Mesenteric fat pad (tissue), 1 donor: ENCODE measurements around the gene CDKAL1. TPM values are rescaled to one million over a fixed set of nuclear protein-coding genes. Genes with fewer than 3 reads are reported as not detected.
"Not testable (repeated sequence)": the region's sequence is repeated elsewhere in the genome, so short reads cannot be mapped to it uniquely, and the experiment has no call there.

Experiments
- DNase-seq: peaks from one replicate; pipeline ENCODE4 v3.0.0-alpha.2; 2020; ENCODE audit warnings: low spot score
- total RNA-seq: library from RNA; stranded (reverse); fragmentation: NEBNext Ultra II Directional; extraction: Animal tissue kit (Norgen Biotek cat#: 25700); gene quantifications from one replicate; pipeline ENCODE4 v1.2.1, GENCODE V29; 2021
- donor health status: DM: yes; HTN: yes; CAD: no.

Gene CDKAL1
- total RNA-seq, 1 donor from 2014 or later = 13.2 TPM

DNA sequence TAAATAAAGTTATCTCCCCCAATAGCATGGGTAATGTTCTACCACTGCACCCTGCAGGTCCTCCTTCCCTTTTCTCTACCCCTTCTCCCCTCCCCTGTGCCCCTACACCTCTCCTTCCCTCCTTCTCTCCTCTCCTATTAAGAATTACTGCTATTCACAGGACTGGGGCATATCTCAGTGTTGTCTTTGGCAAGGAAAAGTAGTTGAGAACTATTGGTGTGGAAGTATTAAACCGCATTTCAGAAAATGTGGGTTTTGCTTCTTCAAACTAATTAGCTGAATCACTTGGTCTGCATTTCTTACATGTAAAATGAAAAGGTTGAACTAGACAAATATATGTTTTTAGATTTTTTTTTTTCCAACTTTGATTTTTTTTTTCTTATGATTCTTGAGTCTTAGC lies 296.3 kb downstream of the CDKAL1 start:
- no peak for DNase-seq

DNA sequence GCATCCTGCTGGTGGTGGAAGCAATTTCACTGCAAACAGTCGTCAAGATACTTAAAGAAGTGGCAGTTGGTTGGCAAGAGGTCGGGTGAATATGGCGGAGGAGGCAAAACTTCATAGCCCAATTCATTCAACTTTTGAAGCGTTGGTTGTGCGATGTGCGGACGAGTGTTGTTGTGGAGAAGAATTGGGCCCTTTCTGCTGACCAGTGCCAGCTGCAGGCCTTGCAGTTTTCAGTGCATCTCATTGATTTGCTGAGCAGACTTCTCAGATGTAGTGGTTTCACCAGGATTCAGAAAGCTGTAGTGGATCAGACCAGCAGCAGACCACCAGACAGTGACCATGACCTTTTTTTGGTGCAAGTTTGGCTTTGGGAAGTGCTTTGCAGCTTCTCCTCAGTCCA lies 297.0 kb downstream of the CDKAL1 start:
- DNase-seq = not testable (repeated sequence)

- DNase-seq = no peak
Observed at GRCh38 chr6:20833881-20834515, 299.7 kb downstream of the CDKAL1 start.

DNA sequence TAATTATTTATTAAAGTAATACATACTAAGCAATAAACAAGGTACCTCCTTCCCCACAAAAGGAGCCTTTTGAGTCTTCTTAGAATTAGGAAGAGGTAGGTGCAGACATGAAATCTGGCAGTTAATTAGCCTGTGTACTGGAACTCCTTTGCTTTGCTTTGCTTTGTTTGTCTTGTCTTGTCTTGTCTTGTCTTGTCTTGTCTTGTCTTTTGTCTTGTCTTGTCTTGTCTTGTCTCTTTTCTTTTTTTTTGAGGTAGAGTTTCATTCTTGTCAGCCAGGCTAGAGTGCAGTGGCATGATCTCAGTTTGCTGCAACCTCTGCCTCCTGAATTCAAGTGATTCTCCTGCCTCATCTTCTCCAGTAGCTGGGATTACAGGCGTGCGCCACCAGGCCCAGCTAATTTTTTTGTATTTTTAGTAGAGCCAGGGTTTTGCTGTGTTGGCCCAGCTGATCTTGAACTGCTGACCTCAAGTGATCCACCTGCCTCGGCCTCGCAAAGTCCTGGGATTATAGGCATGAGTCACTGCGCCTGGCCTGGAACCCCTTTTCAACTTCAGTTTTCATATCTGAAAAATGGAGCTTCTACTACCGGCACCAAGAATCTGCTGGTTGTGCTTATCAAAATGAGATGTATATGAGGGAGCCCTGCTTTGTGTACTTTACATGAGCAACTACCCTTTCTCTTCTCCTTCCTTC lies 301.2 kb downstream of the CDKAL1 start:
- no peak for DNase-seq

- no peak for DNase-seq
Observed at GRCh38 chr6:20837189-20837588, 302.9 kb downstream of the CDKAL1 start.

GRCh38 chr6:20838113-20838512 lies 303.9 kb downstream of the CDKAL1 start:
- DNase-seq = no peak

DNA sequence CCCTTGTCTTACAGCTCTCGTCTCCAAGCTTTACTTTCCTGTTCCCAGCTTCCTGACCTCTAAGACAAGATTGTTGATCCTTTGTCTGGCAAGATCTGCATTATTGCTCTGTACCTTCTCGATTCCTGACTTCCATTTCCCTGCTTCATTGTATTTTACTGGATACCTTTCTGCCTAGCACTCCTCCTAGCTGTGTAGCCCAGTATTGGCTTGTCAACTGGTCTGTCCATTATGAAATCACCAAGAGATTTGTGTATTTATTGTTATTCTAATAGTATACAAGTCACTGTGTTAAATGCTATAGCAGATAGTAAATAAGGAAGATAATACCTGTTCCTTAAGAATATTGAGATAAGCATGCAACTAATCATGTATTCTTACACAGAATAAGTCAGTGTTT lies 305.4 kb downstream of the CDKAL1 start:
- no peak for DNase-seq

GRCh38 chr6:20840675-20841074 lies 306.4 kb downstream of the CDKAL1 start:
- DNase-seq = no peak

GRCh38 chr6:20841806-20842205 lies 307.5 kb downstream of the CDKAL1 start:
- DNase-seq = no peak

DNA sequence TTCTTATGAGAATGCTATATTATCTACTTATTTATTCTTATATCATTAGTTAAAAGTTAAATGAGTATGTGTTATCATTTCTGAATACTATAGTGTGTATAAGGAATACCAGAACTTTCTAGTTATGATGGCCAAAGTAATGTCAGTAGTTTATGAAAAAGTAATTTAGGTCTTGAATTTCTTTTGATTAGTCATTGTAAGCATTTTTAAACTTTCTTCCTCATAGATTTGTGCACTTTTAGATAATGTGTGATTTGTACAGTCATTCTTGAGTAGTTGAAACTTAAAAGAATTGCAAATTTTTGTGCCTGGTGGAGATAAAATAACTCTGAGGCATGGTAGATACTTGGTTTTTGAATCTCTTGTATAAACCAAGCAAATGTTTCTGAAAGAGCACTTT lies 311.3 kb downstream of the CDKAL1 start:
- DNase-seq = no peak

GRCh38 chr6:20846602-20847028 lies 312.4 kb downstream of the CDKAL1 start:
- DNase-seq = no peak

DNA sequence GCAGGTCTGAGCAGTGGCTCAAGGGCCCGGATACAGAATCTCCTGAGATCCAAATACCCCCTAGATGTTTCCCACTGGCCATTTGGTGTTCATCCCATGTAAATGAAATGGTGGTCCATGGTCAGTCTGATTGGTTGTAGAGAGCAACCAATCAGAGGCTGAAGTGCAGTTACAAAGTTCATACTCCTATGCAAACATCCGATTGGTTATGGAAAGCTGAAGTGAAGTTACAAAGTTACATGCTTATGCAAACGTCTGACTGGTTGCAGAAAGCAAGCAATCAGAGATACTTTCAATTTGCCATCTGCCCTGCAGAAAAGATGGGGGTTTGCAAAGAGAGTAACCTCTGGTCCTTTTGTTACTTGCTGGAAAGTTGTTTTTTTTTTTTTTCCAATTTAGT lies 313.6 kb downstream of the CDKAL1 start:
- no peak for DNase-seq

GRCh38 chr6:20850686-20851416 lies 316.6 kb downstream of the CDKAL1 start:
- no peak for DNase-seq

GRCh38 chr6:20851795-20852194 lies 317.5 kb downstream of the CDKAL1 start:
- no peak for DNase-seq

- no peak for DNase-seq
Observed at GRCh38 chr6:20853828-20854227, 319.6 kb downstream of the CDKAL1 start.

GRCh38 chr6:20856681-20857288 lies 322.5 kb downstream of the CDKAL1 start:
- DNase-seq = no peak

DNA sequence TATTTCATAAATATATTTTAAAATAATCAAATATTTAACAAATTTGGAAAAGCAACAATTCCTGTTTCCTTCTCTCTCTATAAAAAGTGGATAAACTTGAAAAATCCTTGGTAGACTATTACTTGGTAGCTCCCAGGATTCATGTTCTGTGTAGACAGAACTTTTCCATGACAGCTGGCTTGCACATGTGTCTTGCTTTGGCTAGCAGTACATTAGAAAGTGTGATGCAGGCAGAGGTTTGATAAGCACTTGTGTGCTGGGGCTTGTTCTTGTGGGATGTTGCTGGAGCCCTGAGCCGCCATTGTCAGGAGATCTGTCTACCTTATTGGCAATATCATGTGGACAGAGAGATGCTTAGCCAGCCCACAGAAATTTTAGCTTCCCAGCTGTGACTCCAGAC lies 327.2 kb downstream of the CDKAL1 start:
- DNase-seq = no peak

GRCh38 chr6:20866036-20866435 lies 331.8 kb downstream of the CDKAL1 start:
- DNase-seq = no peak

DNA sequence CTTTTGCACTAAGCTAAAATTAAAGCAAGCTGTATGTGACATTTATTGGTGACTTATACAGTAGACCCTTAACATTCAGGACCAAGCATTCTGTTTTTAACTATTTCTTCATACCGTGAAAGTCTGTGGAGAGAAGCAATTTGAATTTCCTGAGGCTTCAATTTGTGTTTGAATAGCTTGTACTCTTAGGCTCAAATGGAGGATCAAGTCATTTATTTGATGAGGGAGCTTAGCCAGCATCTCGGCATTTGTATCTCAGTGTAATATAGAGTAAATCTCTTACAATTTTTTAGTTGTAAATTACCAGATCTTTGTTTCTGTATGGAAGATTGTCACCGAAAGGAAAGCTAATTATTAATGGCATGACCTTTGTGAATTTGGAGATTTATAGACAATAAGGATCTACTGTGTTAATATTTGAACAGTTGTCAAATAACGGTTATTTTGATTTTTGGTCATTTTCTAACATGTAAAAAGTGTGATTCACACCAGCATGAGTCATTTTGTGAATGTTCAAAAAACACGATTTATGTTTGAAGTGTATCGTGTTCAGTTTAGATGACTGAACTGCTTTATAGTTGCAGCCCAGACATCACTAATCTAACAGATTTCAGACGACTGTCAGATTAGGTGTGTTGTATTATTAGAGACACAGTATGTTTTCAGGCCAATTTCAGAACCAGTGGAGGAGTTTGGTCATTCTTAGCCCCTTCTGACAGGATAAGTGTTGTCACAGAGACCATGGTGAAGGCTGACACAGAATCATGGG lies 332.9 kb downstream of the CDKAL1 start:
- no peak for DNase-seq

DNA sequence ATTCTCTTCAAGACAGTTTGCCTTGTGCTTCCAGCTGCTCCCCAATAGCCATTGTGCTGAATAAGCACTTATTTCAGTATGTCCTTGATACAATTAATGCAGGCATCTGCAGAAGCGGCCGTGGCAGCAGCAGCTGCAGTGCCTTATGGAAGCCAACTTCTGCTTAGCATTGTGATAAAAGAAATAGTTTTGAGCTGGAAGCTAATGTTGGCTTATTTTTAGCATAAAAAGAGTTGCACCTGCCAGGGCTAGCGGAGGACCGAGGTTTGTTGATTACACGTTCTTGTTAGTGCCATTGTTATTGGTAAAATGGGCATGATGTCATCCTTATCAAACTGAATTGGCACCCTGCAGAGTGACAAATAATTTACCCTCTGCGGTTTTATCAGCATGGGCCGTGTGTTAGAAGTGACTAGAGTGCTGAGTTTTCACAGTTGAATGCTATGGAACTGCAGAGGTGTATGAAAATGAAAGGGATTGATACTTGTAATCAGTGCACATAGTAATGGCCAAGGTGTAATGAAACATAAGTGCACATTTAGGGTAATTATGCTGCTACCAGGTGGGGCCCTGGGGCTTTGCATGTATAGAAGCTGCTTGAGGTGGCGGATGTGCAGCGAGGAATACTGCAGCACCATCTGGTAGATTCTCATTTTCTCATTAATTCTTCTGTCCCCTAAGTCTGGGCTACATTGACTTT lies 334.3 kb downstream of the CDKAL1 start:
- DNase-seq = no peak

- DNase-seq = no peak
Observed at GRCh38 chr6:20870021-20870420, 335.8 kb downstream of the CDKAL1 start.
